ENCODE measurements around the gene SCUBE1. TPM values are rescaled to one million over a fixed set of nuclear protein-coding genes. Genes with fewer than 3 reads are reported as not detected.

Gene SCUBE1
- total RNA-seq, 1 donor from 2014 or later: 0.14 TPM

DNA sequence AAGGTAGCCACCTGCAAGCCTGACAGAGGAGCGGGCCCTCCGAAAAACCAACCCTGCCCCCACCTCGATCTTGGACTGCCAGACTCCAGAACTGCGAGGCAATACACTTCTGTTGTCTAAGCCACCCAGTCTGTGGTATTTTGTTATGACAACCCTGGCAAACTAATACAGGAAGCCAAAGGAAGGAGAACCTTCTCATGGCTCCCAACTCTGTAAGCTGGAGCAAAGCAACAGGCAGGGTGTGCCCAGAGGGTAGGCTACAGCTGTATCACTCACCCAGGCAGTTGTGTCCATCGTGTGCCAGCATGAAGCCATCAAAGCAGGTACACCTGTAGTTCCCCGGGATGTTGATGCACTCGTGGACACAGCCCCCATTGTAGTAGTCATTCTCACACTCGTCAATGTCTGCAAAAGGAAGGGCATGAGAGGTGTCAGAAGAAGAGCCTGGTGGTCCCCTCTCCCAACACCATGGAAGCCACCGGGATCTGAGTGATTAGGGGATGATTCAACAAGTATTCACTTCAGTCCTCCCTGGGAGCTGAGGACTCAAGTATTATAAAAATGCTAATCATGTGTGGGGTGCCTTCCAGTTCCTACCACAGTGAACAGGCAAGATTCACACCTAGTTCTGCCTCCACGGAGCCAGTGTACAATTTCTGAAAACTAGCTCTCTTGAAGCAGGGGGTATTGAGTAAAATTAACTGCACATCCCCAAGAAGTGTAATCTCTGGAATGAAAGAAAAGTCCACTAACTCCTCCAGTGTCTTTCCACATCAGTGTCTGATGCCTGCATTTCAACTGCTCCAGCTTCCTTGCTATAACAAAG lies 23.3 kb downstream of the SCUBE1 start:
- Histone ChIP-seq H3K27ac (replicated peaks) (no peak overlapping the region), H3K36me3 (no peaks in the 10 kb centered on the region)

DNA sequence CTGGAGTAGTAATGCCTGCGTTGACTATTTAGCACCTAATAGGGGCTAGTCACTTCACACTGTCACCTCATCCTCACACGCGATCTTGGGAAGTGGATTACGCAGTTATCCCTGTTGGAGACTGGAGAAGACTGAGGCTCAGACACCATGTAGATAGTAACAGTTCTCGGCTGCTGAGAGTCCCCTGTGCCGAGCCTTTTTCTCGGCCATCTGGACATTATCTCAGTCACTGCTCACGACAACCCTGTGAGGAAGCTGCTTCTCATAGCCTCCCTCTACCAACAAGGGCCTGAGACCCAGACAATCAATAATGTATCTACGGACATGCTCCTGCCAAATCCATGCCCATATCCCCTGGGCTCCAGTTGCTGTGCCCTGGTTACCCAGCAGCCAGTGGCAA lies 25.9 kb downstream of the SCUBE1 start:
- DNase-seq: no peak
- Histone ChIP-seq H3K4me3 (no peak overlapping the region), H3K27me3 (ENCODE audit: low read depth) (no peaks in the 10 kb centered on the region), H3K36me3 (no peaks in the 10 kb centered on the region), H3K27ac (replicated peaks) (no peak overlapping the region), H3K9me3 (replicated peaks) (no peaks in the 10 kb centered on the region), H3K4me1 (peaks cover 20% of the 10 kb centered on the region)
- TF ChIP-seq, protein P1, sequence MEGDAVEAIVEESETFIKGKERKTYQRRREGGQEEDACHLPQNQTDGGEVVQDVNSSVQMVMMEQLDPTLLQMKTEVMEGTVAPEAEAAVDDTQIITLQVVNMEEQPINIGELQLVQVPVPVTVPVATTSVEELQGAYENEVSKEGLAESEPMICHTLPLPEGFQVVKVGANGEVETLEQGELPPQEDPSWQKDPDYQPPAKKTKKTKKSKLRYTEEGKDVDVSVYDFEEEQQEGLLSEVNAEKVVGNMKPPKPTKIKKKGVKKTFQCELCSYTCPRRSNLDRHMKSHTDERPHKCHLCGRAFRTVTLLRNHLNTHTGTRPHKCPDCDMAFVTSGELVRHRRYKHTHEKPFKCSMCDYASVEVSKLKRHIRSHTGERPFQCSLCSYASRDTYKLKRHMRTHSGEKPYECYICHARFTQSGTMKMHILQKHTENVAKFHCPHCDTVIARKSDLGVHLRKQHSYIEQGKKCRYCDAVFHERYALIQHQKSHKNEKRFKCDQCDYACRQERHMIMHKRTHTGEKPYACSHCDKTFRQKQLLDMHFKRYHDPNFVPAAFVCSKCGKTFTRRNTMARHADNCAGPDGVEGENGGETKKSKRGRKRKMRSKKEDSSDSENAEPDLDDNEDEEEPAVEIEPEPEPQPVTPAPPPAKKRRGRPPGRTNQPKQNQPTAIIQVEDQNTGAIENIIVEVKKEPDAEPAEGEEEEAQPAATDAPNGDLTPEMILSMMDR (IDR thresholded peaks at IDR 0.05; ENCODE audit: borderline replicate concordance): no peak
- intact Hi-C loops (cut with micrococcal nuclease): no loop called here

More for the DNA sequence above, 23.3 kb downstream of the SCUBE1 start:
- Histone ChIP-seq H3K4me1 (peaks cover 8% of the 10 kb centered on the region), H3K27me3 (ENCODE audit: low read depth) (peaks cover 1% of the 10 kb centered on the region), H3K4me3 (no peak overlapping the region), H3K9me3 (replicated peaks) (no peaks in the 10 kb centered on the region)
- no peak for DNase-seq
- TF ChIP-seq, protein P1 (IDR thresholded peaks at IDR 0.05; ENCODE audit: borderline replicate concordance): no peak
- intact Hi-C loops (cut with micrococcal nuclease): no loop called here

DNA sequence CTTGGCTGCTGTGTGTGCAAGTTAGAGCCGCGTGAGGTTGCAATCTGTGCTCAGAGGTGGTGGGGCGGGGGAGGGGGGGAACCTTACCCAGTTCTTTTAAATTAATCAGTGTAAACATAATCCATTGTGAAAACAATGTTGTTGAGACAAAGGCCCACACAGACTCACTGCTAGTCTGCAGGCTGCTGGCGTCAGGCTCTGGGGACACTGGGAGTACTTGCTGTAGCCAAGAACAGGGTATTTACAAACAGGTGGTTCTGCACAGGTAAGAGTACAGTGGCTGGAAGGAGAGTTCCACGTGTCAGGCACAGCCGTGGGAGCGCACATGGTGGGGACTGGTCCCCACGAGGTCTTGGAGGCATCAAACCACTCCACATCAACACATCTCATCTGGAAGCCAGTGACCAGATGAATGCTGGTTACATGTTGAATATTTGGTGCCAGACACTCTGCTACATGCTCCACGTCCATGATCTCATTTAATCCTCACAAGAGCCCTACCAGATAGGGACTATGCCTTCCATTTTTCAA lies 27.4 kb downstream of the SCUBE1 start:
- intact Hi-C loops (cut with micrococcal nuclease): no loop called here
- no peak overlapping the region for H3K27ac ChIP-seq (replicated peaks)

DNA sequence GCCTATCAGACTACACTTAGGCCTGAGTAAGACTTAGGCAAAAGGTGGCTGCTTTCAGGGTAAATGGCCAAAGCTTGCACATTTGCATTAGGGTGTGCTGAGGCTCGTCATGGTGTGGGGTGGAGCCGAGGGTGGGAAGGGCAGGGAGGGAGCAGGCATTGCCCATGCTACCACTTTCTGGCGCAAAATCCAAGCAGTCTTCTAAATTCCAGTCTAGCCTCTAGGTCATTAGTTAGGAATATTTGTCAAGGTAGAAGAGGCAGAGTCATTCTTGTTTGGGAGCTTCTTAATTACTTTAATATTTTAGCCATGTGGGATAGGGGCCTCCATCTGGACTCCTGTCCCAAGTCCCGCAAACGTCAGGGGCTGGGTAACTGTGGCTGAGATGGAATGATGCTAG lies 28.6 kb downstream of the SCUBE1 start:
- intact Hi-C loops (cut with micrococcal nuclease): no loop called here
- H3K27ac ChIP-seq (replicated peaks): no peak overlapping the region

More for the DNA sequence above, 27.4 kb downstream of the SCUBE1 start:
- peaks cover 20% of the 10 kb centered on the region for H3K4me1 ChIP-seq
- DNase-seq: no peak
- H3K4me3 ChIP-seq: no peak overlapping the region
- no peaks in the 10 kb centered on the region for H3K36me3 ChIP-seq
- TF ChIP-seq, protein P1 (IDR thresholded peaks at IDR 0.05; ENCODE audit: borderline replicate concordance): no peak
- no peaks in the 10 kb centered on the region for H3K9me3 ChIP-seq (replicated peaks)
- H3K27me3 ChIP-seq (ENCODE audit: low read depth): no peaks in the 10 kb centered on the region

DNA sequence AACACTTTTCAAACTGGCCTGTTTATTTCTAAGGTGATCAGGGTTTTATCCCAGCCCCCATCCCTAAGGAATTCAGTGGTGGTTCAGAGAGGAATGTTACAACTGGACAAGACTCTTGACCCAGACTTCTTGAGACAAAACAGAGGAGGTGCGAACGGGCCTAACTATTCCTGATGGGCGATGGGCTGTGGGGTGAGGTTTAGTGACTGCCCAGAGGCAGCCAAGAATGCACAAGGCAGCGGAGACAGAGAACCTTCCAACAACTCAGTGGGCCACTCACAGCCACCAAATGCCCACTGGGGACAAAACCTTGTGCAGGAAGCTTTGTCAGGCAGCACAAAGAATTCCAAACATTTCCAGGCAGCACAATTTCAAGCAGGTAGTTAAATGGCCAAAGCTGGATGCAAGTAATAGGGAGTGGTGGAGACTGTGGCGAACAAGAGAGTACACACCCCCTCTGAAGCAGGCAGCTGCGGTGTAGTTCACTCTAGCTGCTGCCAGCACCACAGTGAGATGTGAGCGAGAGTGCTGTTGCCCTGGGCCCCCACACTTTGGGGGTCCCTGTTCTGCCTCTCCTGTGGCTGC lies 29.2 kb downstream of the SCUBE1 start:
- Histone ChIP-seq H3K27me3 (ENCODE audit: low read depth) (no peaks in the 10 kb centered on the region), H3K9me3 (replicated peaks) (no peaks in the 10 kb centered on the region), H3K27ac (replicated peaks) (no peak overlapping the region), H3K36me3 (no peaks in the 10 kb centered on the region), H3K4me3 (no peak overlapping the region), H3K4me1 (peaks cover 11% of the 10 kb centered on the region)
- no peak for DNase-seq
- TF ChIP-seq, protein P1 (IDR thresholded peaks at IDR 0.05; ENCODE audit: borderline replicate concordance): no peak
- intact Hi-C loops (cut with micrococcal nuclease): no loop called here

More for the DNA sequence above, 28.6 kb downstream of the SCUBE1 start:
- Histone ChIP-seq H3K27me3 (ENCODE audit: low read depth) (no peaks in the 10 kb centered on the region), H3K4me1 (peaks cover 14% of the 10 kb centered on the region), H3K9me3 (replicated peaks) (no peaks in the 10 kb centered on the region), H3K4me3 (no peak overlapping the region), H3K36me3 (no peaks in the 10 kb centered on the region)
- TF ChIP-seq, protein P1 (IDR thresholded peaks at IDR 0.05; ENCODE audit: borderline replicate concordance): no peak
- no peak for DNase-seq
